GM10266 (cell line): ENCODE results near the gene TMEM125.

Source experiments
- DNase-seq: peaks from one replicate; pipeline ENCODE4 v3.0.0; 2012; ENCODE audit errors: extremely low spot score
- CTCF ChIP-seq: IDR thresholded peaks from 2 replicates; pipeline ENCODE4 v1.5.1; 2012; ENCODE audit warnings: mild to moderate bottlenecking, low read depth; ENCODE audit not compliant: control insufficient read depth, insufficient read depth; ENCODE audit errors: missing control alignments

TMEM125 gene

DNA sequence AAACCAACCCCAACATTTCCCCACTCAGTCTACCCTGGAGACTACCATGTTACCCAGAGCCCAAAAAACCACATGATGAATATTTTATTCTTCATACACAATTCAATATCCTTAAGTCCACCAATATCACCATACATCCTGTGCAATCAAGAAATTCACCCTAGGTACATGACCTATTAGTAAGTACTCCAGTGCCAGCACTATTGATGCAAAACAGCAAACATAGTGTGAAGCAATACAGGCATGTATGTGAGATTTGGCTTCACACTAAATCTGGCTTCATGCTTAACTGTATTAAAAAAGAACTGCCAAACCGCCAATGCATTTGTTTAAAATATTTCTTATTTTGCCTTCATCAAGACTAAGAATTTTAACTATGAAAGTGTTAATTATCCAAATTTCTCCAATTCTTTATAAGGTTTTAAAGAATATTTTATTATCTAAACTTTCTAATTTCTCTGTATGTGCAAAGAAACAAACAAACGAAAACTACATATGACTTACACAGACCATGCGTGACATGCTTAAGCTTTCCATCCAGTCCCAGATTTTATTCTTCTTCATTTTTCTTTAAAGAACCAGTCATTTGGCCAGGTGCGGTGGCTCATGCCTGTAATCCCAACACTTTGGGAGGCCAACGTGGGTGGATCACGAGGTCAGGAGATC lies 22.4 kb upstream of the TMEM125 start:
- DNase-seq = no peak
- TF ChIP-seq CTCF = no peak

- DNase-seq = no peak
Measured at GRCh38 chr1:43250351-43250761, 19.4 kb upstream of the TMEM125 start.

GRCh38 chr1:43251024-43251423 lies 18.8 kb upstream of the TMEM125 start:
- TF ChIP-seq CTCF = no peak
- DNase-seq = no peak

More at GRCh38 chr1:43250351-43250761, 19.4 kb upstream of the TMEM125 start:
- TF ChIP-seq CTCF = no peak

DNA sequence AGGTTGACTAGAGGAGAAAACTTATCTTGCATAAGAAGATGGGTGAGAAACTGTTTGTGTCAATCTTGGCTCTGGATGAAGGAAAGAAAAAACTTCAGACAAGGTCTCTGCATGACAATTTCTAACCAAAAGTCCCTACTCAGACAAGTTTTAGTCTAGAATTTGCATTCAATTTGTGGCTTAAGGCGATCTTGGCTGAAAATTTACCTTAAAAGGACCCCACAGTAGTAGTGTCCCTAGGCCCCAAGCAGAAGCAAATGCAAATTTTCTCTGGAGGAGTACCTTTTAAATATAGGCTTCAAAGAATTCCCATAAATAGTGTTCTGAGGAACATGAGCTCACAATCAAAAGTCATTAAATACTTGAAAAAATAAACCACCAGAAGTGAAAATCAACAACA lies 17.6 kb upstream of the TMEM125 start:
- TF ChIP-seq CTCF = no peak
- no peak for DNase-seq

- no peak for TF ChIP-seq CTCF
- DNase-seq = no peak
Measured at GRCh38 chr1:43253173-43253572, 16.6 kb upstream of the TMEM125 start.

- TF ChIP-seq CTCF = no peak
- no peak for DNase-seq
Measured at GRCh38 chr1:43253876-43254275, 15.9 kb upstream of the TMEM125 start.

DNA sequence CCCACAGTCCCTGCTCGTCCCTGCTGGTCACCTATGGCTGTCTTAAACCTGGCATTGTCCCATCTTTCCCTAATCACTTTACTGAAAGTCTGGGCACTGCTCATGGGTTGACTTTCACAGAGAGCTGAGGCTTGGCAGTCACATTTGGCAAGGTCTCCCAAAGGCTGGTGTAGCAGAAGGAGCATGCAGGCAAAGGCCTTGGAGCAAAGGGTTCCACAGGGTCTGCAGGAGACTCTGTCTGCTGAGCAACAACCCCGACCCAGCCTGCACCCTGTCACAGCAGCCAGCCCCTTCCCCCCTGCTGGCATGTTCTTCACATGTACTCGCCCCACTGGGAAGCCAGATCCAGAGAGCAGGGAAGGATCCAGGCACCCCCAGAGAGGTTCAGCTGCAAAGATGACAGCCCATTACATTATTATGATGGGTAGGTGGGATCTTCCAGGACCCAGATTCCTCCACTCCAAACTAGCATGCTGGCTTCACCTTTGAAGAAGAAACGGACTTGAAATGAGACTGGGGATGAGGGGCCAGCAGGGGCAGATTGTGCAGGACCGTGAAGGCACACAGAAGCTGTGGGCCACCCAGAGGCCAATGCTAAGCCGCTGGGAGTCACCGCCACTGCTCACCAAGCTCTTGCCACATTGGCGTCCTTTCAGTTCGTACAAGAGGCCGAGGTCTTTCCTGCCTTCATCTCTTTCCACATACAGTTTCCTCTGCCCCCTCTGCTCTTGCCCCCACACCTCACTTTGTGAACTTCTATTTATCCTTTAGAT lies 14.2 kb upstream of the TMEM125 start:
- DNase-seq = no peak
- TF ChIP-seq CTCF = no peak
